NCI-H1930 (cell line): ENCODE data around the gene GSN.

ENCODE experiments used
- DNase-seq, 2 experiments: peaks; one replicate each; lab custom pipeline; 2025; lab: John Stamatoyannopoulos, UW

The GSN gene

DNA sequence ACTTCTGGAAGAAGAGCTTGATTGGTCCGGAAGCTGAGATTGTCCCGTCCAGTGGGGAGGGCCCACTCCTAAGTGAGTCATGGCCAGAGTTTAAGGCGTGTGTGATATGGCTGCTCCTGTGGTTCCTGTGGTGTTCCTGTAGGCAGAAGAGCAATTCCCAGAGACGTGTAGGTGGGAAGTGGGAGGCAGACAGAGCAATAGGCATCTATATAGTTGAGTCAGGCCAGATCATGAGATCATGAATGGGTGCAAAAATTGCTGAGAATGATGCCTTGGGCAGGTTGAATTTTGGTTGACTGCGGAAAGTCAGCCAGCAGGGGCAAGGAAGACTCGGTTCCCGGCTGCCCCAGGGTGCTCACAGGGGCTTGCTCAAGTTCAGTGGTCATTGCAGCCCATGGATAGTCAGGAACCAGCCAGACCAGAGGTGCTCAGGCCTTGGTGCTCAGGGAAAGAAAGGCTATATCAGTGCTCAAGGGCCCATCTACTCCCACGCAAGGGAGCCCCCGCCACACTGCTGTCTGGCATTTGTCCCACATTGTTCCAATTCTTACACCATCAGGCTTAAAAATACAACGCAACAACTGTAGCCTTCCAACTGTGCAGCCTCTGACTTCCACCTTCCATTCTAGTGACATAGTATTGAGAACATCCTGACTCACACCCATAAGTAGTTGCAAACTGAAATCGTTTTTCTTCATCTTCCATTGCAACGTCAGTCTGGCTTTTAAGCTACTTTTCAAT lies 21.0 kb upstream of the GSN start:
- DNase-seq = no peak

DNA sequence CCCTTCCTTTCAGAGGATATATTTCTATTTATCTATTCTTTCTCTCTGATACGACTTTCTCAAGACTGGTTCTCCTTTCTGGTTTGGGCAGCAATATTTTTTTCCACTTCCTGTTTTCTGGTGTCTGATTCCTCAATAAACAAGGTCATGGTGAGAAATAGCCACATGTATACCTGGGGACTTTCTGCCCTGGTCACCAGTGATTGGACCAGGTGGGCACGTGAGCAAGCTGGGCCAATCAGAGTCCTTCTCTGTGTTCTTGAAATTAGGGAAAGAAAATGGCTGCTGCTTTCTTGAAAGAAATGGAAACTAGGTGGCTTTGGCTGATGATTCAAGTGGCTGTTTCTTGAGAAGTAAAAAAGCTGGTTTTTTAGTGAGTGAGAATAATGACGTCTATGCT lies 18.4 kb upstream of the GSN start:
- DNase-seq = no peak

DNA sequence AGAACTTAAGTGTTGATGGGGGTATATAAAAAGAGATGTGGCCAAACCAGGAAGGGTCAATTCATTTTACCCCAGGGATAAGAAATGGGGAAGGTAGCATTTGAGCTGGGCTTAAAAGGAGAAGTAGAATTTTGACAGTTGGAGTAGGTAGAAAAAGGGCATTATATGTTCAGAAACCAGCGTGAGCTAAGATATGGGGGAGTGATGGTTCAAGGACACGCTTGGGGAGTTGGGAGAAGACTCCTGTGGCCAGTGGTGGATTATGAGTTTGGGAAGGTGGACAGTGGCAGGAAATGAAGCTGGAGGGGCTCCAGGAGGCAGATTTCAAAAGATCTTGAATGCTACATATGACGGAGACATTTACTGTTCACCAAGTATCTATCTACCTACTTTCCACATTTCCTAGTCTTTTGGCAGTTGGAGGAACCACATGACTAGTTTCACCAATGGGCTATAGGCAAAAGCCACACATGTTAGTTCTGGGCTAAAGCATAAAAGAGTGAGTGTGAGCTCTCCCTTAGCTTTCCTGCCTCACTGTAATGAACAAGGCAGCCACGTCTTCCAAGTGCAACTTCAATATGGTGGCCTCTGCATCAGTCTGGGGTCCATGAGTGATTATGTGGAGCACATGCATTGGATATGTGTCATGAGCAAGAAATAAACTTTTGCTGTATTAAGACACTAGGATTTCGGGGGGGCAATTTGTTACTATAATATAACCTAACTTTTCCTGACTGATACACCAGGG lies 15.7 kb upstream of the GSN start:
- no peak for DNase-seq

DNA sequence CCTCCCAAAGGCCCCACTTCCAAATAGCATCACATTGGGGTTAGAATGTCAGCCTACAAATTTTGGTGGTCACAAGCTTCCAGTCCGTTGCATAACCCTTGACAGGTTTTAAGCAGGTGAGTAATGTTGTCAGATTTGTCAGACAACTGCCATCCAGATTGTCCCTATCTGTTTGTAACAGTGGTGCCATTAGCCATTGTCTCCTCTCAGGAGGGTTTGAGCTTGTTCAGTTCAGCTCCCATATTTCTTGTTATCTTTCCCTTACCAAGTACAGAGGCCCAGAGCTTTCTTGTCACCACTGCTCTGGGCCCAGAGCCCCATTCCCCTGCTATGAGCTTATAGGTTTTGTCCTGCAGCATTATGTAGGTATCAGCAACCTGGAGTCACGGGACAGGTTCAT lies 14.8 kb upstream of the GSN start:
- DNase-seq = no peak

DNA sequence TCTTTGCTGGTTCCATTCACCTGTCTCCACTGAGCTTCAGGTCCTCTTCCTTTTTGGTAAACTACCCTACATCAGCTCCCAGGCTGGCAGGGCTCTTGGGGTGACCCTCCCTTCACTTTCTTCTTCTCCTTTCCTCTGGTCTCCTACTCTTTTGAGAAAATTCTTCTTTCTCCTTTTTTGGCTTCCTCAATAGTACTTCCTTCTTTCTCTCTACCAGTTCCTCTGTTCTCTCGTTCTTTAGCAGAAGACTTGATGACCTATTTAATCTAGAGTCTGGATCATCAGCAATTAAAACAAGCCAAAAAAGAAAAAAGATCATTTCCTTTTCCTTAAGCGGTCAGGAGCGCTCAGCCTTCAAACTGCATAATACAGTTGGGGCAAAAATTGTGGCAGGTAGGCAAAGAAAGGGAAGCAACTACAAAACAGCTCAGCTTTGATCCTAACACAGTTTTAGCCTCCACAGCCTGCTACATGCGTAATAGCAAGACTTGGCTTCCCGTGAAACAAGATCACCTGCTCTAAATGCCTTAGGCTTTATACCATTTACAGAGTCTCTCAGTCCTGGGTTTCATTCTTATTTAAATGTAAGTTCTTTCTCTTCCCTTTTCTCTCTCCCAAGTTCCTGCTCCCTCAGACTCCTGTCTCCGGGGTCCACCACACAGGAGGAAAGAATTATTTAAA lies 14.0 kb upstream of the GSN start:
- DNase-seq = no peak

DNA sequence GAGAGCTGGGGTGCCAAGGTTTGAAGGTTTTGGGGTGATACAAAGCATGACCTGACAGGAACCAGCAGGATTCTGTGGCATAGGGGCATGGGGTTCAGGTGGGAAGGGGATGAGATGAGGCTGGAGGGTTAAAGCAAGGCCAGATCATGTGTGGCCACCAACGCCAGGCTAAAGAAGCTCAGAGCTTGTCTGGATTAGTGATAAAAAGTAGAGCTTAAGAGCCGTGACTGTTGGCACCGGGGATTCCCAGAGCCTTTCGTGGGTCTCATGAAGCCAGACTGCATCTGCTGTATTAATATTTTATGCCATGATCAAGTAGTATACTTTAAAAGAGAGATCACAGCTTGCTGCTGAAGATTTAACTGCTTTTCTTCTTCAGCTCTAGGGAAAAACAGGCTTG lies 8.5 kb upstream of the GSN start:
- no peak for DNase-seq

DNA sequence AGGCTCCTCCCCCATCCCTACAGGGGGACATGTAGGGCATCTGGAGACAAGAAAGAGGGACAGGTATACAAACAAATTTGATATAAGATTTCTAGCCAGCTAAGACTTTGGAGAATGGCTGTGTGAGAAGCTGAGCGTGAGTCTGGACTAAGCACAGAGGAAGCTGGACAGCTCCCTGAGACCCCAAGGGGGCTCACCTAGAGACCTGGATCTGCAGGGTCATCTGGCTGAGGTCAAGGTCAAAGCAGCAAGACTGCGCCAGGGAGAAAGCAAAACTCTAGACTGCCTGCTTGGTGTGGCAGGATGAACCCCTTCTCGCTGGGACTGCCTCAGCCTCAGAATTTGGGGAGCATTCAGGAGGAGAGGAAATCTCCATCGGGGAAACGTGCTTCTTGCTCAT lies 8.0 kb upstream of the GSN start:
- DNase-seq = no peak

DNA sequence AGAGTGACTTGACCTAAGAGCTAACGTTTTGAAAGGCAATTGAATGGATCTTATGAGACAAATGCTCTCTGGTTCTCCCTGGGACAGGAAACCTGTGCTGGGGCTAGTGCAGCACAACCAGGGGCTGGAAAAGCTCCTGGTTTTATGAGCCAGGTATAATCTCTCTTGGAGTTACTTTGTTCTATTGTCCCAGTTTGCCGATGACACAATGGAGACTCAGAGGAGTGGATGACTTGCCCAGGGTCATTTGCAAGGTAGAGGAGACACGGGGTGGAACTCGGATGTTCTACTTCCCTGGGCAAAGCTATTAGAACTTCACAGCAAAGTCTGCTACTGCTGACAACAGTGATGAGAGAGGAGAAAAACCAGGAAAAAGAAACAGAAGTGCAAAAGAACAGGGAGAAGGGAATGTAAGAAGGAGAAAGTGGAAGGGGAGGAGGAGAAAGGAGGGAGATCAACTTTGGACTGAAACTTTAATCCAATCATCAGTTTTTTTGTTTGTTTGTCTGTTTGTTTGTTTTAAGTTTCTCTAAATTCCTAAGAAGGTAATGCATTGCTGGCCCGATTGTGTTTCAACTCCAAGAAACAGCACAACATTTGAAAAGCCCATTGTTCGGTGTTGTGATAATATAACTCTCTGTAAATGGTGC lies 7.4 kb upstream of the GSN start:
- no peak for DNase-seq

DNA sequence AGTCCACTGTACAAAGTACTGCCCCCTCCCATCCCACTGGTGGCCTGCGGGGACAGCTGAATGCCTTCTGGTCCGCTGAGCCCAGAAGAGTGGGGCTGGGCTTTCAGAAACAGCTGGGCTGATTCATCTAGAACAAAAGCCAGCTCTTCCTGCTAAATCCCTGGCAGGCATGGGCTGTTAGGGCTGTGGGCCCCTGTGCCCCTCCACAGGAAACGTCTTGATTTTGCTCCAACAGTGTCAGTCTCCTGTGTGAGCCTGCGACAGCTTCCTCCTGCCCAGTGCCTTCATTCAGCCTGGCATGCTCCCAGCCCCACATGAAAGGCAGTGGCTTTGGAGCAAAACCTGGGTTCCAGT lies 6.9 kb upstream of the GSN start:
- no peak for DNase-seq

DNA sequence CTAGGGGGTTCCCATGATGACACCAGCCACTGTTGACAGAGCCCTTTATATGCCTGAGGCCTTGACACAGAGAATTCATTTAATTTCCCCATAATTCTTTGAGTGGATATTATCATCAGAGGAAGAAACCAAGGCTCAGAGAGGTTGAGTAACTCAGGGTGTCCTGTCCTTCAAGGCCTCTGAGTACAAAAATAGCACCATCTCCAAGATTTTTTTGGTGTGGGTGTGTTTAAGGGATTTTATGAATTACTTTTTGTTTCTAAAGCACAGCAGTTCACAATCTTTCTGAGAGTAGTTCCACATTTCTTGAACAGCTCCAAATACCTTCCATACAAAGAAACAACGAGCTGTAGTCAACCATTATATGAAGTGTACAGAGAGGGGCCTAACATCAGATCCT lies 6.2 kb upstream of the GSN start:
- DNase-seq = no peak

DNA sequence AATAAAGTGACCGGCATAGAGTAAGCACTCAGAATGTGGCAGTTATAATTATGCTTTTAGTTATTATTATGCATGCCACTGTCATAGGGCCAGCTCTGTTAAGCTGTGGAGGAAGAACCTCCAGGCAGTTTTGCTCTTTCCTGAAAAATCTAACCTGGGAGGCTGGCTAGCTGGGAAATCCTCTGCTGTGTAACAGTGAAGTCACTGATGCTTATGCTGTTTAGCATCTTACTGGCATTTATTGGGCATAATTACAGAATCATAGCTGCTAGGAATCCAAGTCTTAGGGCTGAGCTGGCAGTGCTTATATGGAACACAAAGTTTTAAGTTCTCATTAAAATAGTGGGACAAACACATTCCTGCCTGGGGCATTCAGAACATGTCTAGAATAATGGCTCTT lies 5.5 kb upstream of the GSN start:
- no peak for DNase-seq

DNA sequence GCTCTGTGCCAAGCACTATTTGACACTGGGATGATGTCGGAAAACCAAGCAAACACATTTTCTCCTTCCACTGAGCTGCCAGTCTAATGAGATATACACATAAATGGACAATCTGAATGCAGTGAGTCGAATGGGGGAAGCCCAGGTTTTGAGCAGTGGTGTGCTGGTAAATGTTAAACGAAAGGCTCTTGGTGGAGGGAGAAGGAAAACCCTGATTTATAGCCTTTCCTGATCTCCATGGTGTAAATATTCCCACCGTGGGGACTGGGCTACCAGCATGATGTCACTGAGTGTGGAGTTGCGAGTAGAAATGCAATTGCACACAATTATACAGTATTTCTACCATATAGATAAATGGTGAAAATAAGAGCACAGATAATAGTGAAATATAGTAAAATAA lies 5.0 kb upstream of the GSN start:
- DNase-seq = no peak

DNA sequence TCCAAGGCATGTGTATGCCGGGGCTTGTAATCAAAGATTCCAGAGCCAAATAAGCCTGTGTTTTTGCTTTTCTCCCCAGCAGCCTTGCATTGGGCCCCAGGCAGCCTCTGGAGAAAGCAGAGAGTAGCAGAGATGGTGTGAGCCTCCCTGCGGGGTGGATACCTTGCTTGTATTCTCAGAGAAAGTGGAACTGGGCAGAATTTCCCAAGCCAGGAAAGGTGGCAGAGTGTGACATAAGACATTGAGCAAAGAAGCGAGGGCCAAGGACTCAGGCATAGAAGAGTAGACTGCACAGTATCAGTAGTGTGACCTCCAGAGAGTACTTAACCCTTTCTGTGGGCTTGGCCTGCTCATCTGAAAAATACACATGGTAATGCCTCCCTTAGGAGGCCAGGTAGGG lies 1.6 kb upstream of the GSN start:
- DNase-seq = no peak

DNA sequence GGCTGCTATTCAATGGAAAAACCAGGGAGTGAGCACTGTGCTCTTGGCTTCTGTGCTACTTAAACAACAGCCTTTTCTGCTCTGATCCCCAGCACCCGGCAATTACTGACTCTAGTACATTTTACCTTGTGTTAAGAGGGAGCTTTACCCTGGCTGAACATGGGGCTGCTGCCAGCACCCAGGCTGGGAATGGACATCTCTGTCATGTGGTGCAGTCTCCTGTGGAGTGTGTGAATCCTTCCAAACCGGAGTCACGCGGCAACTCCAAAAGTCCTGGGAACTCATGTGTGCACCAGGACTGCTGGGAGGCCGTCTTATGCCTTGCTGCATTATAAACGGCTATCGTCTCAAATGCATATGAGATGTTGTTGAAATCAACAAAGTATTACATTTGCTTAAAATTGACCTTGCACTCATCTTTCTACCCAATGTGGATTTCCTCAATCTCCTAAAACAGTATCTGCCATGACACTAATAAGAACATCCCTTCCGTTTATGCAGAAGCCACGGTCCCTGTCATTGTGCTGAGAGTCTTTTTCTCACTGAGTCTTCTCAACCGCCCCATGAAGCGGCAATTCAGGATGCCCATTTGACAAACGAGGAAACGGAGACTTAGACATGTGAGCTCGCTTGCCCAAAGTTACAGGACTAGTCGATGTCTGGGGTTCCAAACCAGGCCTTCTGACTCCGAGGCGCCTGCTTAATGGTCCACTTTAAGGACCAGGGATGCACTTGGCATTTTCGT lies 884 bp upstream of the GSN start:
- no peak for DNase-seq

DNA sequence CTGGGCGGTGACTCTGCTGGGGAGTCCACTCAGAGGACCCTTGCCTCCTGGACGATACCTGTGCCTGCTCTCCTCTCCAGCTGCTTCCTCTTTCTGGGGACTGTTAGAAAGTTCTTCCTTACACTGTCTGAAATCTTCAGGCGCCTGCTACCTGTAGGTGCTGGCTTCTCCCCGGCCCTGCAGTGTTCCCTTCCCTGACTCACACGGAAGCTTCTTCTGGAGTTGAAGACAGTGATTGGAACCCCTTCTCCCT lies 562 bp downstream of the GSN start:
- no peak for DNase-seq

DNA sequence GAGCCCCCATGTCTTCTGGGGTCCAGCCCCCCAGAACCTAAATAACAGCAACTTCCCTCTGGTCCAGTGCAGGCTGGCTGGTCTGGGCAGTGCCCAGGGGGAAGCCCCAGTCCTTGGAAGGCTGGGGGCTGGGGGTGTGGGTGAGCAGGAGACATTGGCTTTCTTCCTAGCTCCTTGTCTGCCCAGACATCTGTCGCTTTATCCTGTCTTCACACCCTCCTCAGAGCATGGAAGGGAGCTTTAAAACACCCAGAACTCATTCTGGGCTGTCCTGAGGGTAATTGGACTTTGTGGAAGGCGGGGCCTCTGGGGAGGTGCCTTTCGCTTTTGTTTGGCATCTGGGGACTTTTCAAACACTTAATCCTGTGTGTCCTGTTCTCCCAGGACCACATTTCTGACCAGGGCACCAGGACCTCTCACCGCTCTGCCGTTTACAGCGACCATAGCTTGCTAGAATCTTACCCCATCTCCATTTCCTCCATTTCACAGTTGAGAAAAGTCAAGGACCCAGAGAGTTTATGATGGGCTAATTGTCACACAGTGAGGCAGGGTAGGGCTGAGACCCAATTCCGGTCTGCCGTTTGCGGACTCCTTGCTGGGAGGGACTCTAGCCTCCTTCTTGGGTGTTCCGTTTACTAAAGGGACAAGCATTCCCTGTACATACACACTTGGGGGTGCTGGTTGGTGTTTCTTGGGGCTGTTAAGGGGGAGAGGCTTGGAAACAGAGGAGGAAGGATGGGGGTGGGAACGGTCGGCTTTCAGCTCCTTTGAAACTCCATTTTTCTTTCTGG lies 1.1 kb downstream of the GSN start:
- no peak for DNase-seq

DNA sequence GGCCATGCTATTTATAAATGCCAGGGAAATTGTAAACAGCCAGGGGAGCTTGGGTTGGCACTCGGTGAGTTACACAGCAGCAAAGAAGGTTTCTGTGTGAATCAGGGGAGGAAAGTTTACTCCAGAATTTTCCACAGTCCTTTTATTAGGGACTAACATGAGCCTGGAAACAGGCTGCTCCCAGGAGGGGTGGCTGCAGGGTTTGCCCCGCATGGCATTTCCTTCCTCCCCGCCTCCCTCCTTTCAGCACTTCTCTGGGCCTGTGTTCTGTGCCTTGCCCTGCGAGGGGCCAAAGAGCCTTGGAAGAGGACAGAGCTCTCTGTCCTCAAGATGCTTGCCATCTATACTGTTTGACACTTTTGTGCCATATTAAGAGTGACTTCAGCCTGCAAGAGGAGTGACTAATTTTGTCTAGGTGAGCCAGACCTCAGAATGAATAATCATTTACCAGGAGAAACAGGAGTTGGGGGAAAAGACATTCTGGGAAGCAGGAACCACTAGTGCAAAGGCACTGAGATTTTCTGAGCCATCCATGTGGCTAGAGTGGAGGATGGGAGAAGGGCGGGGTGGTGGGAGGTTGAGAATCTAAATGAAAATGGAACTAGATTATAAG lies 1.8 kb downstream of the GSN start:
- no peak for DNase-seq

DNA sequence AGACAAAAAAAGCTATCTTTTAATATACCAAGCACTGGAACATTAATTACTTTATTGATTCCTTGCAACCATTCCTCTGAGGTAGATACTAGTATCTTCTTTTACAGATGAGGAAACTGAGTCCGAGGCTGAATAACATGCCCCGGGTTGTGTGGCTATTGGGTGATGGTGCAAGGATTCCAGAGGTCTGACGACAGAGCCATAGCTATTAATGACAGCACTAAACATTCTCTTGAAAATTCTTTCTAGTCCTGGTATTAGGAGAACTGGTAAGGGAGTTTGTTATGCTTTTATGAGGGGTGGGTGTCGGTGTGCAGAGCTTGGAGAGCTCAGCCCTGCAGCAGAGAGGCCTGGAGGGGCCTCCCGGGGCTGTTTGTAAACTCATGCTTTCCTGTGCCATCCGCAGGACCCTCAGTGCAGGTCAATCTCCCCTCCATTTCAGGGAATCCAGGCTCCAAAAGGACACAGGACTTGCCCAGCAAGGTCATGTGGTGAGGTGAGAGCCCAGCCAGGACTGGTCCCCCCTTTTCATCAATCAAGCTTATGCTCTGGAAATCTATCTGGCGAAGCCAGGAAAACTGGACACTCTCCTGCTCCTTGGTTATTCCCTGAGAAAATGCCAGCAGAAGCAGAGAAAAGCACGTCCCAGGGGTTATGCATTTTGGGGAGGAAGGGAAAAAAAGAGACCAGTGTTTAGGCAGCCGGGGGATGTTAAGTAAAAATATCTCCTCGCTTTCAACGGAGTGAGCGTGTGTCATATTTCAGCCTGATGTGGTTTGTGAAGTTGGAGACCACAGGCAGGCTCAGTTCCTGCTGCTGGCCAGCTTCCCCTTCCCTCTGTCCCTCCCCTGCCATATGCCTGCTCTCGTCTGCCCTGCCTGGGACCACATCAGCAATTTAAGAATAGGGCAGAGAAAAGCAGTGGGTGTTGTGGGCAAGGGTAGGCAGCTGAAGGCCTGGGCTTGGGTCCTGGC lies 3.7 kb downstream of the GSN start:
- no peak for DNase-seq

DNA sequence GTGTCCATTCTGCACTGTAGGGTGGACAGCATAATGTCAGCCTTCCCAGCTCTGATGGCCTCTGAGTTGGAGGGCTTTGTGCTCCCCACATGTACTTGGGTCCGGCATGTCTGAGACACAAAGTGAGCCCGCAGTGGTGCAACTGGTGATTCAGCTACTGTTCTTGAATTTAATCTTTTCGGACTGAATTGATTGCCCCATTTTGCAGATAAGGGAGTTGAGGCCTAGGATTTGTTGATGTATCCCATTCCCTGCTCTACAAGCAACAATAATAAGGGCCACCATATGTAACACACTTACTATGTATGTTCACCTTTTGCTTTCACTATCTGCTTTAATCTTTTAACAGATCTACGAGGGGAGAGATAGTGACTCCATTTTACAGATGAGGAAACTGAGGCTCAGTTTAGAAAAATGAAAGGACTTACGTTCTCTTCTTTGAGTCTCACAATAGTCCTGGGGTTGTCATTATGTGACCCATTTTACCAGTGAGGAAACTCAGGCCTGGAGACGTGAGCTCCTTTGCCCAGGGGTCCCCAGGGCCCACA lies 4.5 kb downstream of the GSN start:
- DNase-seq = no peak
